ENCODE results near the gene CD79B. TPM values are rescaled to one million over a fixed set of nuclear protein-coding genes. Genes with fewer than 3 reads are reported as not detected.
A peak's percentile ranks its signal among the peaks of the same experiment; 100 is the strongest.

The CD79B gene
- total and polyA plus RNA-seq, 9 of the 15 experiments (the other 6 are each of a cell fraction or from before 2014, with no cell fraction given): 0.15 to 0.62 (median 0.44) TPM; not detected in 2

DNA sequence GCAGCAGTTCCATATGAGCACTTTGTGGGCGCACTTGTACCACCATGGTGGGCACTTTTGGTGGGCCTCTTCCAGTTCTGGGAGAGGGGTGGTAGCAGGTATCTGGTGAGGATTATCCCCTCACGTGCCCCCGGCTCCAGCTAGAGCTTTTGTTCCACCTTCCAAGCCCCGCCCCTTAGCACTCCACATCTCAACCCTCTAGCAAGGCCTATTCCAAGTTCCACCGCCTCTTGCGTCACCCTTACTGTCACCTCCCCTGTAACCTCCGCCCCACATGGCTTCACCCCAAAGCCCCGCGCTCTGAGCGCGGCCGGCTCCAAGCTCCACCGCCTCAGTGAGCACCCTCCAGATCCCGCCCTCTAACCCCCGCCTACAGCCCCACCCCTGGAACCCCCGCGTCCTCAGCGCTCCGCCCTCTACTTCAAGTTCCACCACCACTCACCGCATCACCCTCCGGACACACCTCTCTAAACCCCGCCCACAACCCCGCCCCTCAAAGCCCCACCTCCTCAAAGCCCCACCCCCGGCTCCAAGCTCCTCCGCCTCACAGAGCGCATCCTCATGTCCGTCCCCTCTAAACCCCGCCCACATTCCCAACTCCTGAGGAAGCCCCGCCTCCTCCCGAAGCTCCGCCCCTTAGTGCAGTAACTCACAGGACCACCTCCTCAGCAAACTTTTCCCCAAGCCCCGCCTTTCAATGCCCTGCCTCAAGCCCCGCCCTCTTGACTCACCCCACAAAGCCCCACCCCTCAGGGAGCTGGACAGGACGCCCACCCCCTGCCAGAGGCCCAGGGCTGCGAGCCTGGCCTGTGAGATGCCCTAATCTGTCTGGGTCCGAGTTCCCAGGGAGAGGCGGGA, 29.5 kb upstream of the CD79B start (continued):
- TF ChIP-seq, protein P1, sequence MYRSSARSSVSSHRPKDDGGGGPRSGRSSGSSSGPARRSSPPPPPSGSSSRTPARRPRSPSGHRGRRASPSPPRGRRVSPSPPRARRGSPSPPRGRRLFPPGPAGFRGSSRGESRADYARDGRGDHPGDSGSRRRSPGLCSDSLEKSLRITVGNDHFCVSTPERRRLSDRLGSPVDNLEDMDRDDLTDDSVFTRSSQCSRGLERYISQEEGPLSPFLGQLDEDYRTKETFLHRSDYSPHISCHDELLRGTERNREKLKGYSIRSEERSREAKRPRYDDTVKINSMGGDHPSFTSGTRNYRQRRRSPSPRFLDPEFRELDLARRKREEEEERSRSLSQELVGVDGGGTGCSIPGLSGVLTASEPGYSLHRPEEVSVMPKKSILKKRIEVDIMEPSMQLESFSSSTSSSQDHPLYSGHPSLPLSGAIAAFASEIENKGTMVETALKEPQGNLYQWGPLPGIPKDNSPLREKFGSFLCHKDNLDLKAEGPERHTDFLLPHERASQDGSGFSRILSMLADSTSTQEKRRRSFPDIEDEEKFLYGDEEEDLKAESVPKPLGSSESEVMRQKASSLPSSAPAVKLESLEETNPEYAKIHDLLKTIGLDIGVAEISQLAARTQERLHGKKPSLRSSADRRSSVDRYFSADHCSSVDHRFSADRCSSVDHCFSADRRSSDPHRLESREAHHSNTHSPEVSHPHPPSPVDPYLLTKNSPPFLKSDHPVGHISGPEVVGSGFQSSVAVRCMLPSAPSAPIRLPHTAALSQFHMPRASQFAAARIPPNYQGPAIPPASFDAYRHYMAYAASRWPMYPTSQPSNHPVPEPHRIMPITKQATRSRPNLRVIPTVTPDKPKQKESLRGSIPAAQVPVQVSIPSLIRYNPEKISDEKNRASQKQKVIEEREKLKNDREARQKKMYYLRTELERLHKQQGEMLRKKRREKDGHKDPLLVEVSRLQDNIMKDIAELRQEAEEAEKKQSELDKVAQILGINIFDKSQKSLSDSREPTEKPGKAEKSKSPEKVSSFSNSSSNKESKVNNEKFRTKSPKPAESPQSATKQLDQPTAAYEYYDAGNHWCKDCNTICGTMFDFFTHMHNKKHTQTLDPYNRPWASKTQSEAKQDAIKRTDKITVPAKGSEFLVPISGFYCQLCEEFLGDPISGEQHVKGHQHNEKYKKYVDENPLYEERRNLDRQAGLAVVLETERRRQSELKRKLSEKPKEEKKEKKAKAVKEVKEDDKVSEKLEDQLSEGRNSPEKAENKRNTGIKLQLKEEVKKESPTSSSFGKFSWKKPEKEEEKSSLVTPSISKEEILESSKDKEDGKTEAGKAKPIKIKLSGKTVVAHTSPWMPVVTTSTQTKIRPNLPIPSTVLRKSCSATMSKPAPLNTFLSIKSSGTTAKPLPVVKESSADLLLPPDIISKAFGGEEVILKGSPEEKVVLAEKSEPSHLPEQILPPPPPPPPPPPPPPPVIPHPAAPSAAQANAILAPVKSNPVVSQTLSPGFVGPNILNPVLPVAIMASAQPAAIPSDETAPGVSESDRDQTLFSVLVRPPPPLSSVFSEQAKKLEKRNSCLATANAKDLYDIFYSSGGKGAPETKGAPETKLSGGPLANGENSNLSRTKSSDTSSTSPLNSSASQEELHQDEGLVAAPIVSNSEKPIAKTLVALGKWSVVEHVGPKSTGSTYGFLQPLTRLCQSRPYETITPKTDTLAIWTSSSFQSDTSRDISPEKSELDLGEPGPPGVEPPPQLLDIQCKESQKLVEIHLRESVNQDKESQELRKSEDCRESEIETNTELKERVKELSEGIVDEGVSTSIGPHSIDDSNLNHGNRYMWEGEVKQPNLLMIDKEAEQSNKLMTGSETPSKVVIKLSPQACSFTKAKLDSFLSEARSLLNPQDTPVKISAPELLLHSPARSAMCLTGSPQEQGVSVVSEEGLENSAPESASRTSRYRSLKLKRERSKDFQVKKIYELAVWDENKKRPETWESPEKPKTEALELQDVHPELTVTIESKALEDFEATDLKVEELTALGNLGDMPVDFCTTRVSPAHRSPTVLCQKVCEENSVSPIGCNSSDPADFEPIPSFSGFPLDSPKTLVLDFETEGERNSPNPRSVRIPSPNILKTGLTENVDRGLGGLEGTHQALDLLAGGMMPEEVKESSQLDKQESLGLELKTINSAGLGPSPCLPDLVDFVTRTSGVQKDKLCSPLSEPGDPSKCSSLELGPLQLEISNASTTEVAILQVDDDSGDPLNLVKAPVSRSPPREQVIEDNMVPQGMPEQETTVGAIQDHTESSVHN (IDR thresholded peaks at IDR 0.05; ENCODE audit: borderline replicate concordance in 1 of 2, low read depth in 1 of 2): no peak
- TF ChIP-seq NFRKB (IDR thresholded peaks at IDR 0.05; ENCODE audit: low read depth): 0 out of 2 replicates have a peak, but pooled peaks have one; percentile 6
- TF ChIP-seq, protein P2, sequence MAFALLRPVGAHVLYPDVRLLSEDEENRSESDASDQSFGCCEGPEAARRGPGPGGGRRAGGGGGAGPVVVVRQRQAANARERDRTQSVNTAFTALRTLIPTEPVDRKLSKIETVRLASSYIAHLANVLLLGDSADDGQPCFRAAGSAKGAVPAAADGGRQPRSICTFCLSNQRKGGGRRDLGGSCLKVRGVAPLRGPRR (CRISPR knock-in tag; IDR thresholded peaks at IDR 0.05): no peak
- no peak for TF ChIP-seq PCBP1 (IDR thresholded peaks at IDR 0.05; ENCODE audit: low read depth, low read length, poor library complexity, severe bottlenecking)
- no peak for TF ChIP-seq PTBP1 (IDR thresholded peaks at IDR 0.05; ENCODE audit: low read depth, low read length)
- no peak for TF ChIP-seq BMI1 (IDR thresholded peaks at IDR 0.05; ENCODE audit: low read length)
- no peak for TF ChIP-seq ZNF175 (CRISPR knock-in tag; IDR thresholded peaks at IDR 0.05; ENCODE audit: low read depth)
- TF ChIP-seq NCOA1 (IDR thresholded peaks at IDR 0.05; ENCODE audit: low read depth): no peak
- TF ChIP-seq GMEB1 (CRISPR knock-in tag; IDR thresholded peaks at IDR 0.05): no peak
- TF ChIP-seq NFYB (IDR thresholded peaks at IDR 0.05; ENCODE audit: extremely low read depth, insufficient read length): no peak
- TF ChIP-seq POLR2G (IDR thresholded peaks at IDR 0.05; ENCODE audit: low read depth, low read length): peak; percentile 41
- TF ChIP-seq ZFP91 (CRISPR knock-in tag; IDR thresholded peaks at IDR 0.05): no peak
